ENCODE data around the gene CDKL1. TPM values are rescaled to one million over a fixed set of nuclear protein-coding genes. Genes with fewer than 3 reads are reported as not detected.
"Not testable (repeated sequence)": the region's sequence is repeated elsewhere in the genome, so short reads cannot be mapped to it uniquely, and the experiment has no call there.

Gene CDKL1
- total RNA-seq, 1 experiment from 2014 or later: 3.6 TPM

DNA sequence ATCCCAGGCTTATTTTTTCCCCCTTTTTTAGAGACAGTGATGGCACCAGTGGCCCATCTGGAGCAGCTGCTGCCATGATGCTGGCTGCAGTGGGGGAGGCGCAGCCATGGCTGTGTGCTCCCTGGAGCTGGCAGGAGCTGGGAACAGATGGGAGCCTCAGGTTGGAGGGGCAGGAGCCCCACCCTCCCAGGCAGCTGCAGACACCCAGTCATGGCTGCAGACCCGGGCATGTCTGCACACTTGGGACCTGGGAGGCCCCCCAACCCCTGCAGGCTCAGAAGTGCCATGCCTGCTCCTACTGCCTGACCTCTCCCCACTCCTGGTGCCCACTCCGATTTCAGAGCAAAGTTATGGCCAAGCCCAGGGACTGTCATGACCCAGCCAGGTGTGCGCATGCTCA lies 25.1 kb downstream of the CDKL1 start (continued):
- TF ChIP-seq, protein P1, sequence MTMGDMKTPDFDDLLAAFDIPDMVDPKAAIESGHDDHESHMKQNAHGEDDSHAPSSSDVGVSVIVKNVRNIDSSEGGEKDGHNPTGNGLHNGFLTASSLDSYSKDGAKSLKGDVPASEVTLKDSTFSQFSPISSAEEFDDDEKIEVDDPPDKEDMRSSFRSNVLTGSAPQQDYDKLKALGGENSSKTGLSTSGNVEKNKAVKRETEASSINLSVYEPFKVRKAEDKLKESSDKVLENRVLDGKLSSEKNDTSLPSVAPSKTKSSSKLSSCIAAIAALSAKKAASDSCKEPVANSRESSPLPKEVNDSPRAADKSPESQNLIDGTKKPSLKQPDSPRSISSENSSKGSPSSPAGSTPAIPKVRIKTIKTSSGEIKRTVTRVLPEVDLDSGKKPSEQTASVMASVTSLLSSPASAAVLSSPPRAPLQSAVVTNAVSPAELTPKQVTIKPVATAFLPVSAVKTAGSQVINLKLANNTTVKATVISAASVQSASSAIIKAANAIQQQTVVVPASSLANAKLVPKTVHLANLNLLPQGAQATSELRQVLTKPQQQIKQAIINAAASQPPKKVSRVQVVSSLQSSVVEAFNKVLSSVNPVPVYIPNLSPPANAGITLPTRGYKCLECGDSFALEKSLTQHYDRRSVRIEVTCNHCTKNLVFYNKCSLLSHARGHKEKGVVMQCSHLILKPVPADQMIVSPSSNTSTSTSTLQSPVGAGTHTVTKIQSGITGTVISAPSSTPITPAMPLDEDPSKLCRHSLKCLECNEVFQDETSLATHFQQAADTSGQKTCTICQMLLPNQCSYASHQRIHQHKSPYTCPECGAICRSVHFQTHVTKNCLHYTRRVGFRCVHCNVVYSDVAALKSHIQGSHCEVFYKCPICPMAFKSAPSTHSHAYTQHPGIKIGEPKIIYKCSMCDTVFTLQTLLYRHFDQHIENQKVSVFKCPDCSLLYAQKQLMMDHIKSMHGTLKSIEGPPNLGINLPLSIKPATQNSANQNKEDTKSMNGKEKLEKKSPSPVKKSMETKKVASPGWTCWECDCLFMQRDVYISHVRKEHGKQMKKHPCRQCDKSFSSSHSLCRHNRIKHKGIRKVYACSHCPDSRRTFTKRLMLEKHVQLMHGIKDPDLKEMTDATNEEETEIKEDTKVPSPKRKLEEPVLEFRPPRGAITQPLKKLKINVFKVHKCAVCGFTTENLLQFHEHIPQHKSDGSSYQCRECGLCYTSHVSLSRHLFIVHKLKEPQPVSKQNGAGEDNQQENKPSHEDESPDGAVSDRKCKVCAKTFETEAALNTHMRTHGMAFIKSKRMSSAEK (CRISPR knock-in tag; IDR thresholded peaks at IDR 0.05; ENCODE audit: borderline replicate concordance): no peak
- no peak for TF ChIP-seq RELA (CRISPR knock-in tag; IDR thresholded peaks at IDR 0.05; ENCODE audit: borderline replicate concordance)
- TF ChIP-seq TEAD1 (CRISPR knock-in tag; IDR thresholded peaks at IDR 0.05): no peak
- TF ChIP-seq, protein P2, sequence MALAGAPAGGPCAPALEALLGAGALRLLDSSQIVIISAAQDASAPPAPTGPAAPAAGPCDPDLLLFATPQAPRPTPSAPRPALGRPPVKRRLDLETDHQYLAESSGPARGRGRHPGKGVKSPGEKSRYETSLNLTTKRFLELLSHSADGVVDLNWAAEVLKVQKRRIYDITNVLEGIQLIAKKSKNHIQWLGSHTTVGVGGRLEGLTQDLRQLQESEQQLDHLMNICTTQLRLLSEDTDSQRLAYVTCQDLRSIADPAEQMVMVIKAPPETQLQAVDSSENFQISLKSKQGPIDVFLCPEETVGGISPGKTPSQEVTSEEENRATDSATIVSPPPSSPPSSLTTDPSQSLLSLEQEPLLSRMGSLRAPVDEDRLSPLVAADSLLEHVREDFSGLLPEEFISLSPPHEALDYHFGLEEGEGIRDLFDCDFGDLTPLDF (CRISPR knock-in tag; IDR thresholded peaks at IDR 0.05): no peak
- no peak for TF ChIP-seq FOXP1 (CRISPR knock-in tag; IDR thresholded peaks at IDR 0.05; ENCODE audit: borderline replicate concordance)
- no peak for TF ChIP-seq JAZF1 (CRISPR knock-in tag; IDR thresholded peaks at IDR 0.05)
- no peak for TF ChIP-seq ZNF317 (CRISPR knock-in tag; IDR thresholded peaks at IDR 0.05; ENCODE audit: borderline replicate concordance, low read depth)
- TF ChIP-seq SMAD3 (CRISPR knock-in tag; IDR thresholded peaks at IDR 0.05; ENCODE audit: borderline replicate concordance): no peak
- TF ChIP-seq, protein P3, sequence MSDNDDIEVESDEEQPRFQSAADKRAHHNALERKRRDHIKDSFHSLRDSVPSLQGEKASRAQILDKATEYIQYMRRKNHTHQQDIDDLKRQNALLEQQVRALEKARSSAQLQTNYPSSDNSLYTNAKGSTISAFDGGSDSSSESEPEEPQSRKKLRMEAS (CRISPR knock-in tag; IDR thresholded peaks at IDR 0.05): no peak
- TF ChIP-seq ELF4 (CRISPR knock-in tag; IDR thresholded peaks at IDR 0.05; ENCODE audit: low read depth): no peak

DNA sequence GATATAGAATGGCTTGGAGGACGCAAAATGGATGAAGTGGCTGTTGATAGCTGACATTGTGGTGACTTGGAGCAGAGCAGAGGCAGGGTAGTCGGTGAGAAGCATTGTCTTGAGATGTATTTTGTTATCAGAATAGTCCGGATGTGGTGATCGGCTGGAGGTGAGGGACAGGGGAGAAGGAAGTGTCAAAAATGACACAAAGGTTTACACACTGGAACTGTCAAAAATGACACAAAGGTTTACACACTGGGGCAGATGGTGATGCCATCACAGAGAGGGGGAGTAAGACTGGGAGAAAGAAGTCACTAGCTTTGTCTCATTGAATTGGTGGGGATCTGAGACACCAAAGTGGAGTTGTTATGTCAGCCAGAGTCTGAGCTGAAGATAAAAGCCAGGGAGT lies 30.1 kb downstream of the CDKL1 start:
- CTCF ChIA-PET: interaction anchor here (2.3 kb wide), 1 partner anchor 45 kb away, joined by 6 read pairs; no protein-coding TSS in a partner anchor

DNA sequence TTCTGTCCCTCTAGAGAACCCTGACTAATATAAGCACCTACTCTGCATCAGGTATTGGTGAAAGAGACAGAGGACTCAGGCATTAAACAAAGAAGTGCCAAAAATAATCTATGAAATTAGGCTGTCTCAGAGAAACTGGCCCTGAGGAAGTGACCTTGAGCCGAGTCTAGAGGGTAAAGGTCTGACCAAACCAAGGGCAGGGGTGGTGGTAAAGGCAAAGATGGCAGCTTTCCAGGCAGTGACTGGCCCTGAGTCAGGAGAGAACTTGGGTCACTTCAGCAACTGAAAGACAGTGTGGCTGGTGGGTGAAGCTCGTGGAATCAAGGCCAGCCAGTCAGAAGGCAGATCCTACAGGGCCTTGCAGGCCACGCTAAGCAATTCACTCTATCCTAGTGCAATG lies 30.6 kb downstream of the CDKL1 start:
- no peak for ATAC-seq

More for the DNA sequence above, 30.1 kb downstream of the CDKL1 start:
- Mint-ChIP-seq H3K9me3 (peaks cover 16% of the 10 kb centered on the region), H3K4me3 (no peak overlapping the region), H3K36me3 (no peaks in the 10 kb centered on the region), H3K27ac (no peak overlapping the region), H3K27me3 (ENCODE audit: low read depth) (no peaks in the 10 kb centered on the region), H3K4me1 (no peaks in the 10 kb centered on the region)
- ATAC-seq (no peak), DNase-seq (ENCODE audit: low spot score) (no peak)
- TF ChIP-seq ETV6 (CRISPR knock-in tag; IDR thresholded peaks at IDR 0.05) (no peak), NFATC4 (CRISPR knock-in tag; IDR thresholded peaks at IDR 0.05) (no peak), SMAD4 (CRISPR knock-in tag; IDR thresholded peaks at IDR 0.05) (no peak), NR1H2 (CRISPR knock-in tag; IDR thresholded peaks at IDR 0.05) (no peak), ZNF219 (CRISPR knock-in tag; IDR thresholded peaks at IDR 0.05; ENCODE audit: borderline replicate concordance) (no peak), IRF2 (CRISPR knock-in tag; IDR thresholded peaks at IDR 0.05; ENCODE audit: borderline replicate concordance, low read depth) (no peak)
- TF ChIP-seq, protein P2 (CRISPR knock-in tag; IDR thresholded peaks at IDR 0.05): no peak
- POLR2A ChIA-PET: no interaction called here

DNA sequence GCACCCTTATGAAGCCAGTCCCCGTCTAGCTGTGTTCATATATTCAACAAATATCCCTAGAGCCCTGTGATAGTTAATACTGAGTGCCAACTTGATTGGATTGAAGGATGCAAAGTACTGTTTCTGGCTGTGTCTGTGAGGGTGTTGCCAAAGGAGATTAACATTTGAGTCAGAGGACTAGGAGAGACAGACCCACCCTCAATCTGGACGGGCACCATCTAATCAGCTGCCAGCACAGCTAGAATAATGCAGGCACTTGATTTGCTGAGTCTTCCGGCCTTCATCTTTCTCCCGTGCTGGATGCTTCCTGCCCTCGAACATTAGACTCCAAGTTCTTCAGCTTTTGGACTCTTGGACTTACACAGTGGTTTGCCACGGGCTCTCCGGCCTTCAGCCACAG lies 31.1 kb downstream of the CDKL1 start:
- DNase-seq (ENCODE audit: low spot score); H3K27ac Mint-ChIP-seq; H3K36me3 Mint-ChIP-seq; POLR2A ChIA-PET; H3K4me3 Mint-ChIP-seq; H3K27me3 Mint-ChIP-seq (ENCODE audit: low read depth); ATAC-seq; H3K4me1 Mint-ChIP-seq: not testable (repeated sequence)
- CTCF ChIA-PET: interaction anchor here (1.4 to 2.3 kb wide), 2 partner anchors 44 to 495 kb away, joined by 4 to 6 read pairs; no protein-coding TSS in a partner anchor
- H3K9me3 Mint-ChIP-seq: peaks cover 11% of the 10 kb centered on the region

More for the DNA sequence above, 30.6 kb downstream of the CDKL1 start:
- ChIA-PET CTCF (interaction anchor here (2.3 kb wide), 1 partner anchor 45 kb away, joined by 6 read pairs; no protein-coding TSS in a partner anchor), POLR2A (no interaction called here)
- TF ChIP-seq, protein P3 (CRISPR knock-in tag; IDR thresholded peaks at IDR 0.05): no peak
- TF ChIP-seq NFYB (CRISPR knock-in tag; conservative IDR thresholded peaks at IDR 0.05; ENCODE audit: low read depth) (no peak), FOXK1 (CRISPR knock-in tag; IDR thresholded peaks at IDR 0.05) (no peak), NR2C2 (CRISPR knock-in tag; IDR thresholded peaks at IDR 0.05) (no peak)
- TF ChIP-seq, protein P4, sequence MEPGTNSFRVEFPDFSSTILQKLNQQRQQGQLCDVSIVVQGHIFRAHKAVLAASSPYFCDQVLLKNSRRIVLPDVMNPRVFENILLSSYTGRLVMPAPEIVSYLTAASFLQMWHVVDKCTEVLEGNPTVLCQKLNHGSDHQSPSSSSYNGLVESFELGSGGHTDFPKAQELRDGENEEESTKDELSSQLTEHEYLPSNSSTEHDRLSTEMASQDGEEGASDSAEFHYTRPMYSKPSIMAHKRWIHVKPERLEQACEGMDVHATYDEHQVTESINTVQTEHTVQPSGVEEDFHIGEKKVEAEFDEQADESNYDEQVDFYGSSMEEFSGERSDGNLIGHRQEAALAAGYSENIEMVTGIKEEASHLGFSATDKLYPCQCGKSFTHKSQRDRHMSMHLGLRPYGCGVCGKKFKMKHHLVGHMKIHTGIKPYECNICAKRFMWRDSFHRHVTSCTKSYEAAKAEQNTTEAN (CRISPR knock-in tag; IDR thresholded peaks at IDR 0.05): no peak
- H3K36me3 Mint-ChIP-seq: no peaks in the 10 kb centered on the region
- no peaks in the 10 kb centered on the region for H3K27me3 Mint-ChIP-seq (ENCODE audit: low read depth)
- H3K27ac Mint-ChIP-seq: no peak overlapping the region
- DNase-seq (ENCODE audit: low spot score): no peak
- H3K9me3 Mint-ChIP-seq: peaks cover 16% of the 10 kb centered on the region
- no peaks in the 10 kb centered on the region for H3K4me1 Mint-ChIP-seq
- H3K4me3 Mint-ChIP-seq: no peak overlapping the region

Measured in WTC11 (cell line).